NCI-H748 (cell line): ENCODE results near the gene COL6A1.
"Not testable (repeated sequence)": the region's sequence is repeated elsewhere in the genome, so short reads cannot be mapped to it uniquely, and the experiment has no call there.

Experiments used
- DNase-seq: peaks from one replicate; lab custom pipeline; 2025; ENCODE audit not compliant: unreplicated experiment; lab: John Stamatoyannopoulos, UW

Gene COL6A1

DNA sequence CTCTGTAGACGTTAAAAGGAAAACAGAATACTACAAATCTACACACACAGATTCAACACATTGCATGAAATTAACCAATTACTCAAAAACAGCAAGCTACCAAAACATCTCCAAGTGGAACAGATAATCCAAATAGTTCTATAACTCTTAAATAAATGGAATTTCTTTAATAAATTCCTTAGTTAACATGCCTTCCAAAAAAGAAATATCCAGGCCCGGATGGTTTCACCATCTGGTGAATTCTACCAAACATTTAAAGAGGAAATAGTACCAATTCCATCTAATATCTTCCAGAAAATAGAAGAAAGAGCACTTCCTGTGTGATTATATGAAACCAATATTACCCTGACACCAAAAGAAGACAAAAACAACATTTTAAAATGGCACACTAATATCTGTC is 63.6 kb downstream of the COL6A1 start:
- no peak for DNase-seq

DNA sequence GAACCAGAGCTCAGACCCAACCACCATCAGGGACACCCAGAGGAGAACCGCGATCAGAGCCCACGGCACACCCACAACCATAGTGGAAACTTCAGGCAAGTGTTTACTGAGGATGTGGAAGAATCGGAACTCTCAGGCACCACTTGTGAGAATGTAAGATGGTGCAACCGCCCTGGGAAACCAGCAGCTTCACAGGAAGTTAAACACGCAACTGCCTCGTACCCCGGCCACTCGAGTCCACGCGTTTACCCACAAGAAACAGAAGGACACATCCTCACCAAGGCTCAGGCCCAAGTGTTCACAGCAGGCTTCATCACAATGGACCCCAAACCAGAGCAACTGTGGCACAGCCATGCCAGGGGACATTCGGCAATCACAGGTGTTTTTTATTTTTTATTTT is 64.9 kb downstream of the COL6A1 start:
- no peak for DNase-seq

DNA sequence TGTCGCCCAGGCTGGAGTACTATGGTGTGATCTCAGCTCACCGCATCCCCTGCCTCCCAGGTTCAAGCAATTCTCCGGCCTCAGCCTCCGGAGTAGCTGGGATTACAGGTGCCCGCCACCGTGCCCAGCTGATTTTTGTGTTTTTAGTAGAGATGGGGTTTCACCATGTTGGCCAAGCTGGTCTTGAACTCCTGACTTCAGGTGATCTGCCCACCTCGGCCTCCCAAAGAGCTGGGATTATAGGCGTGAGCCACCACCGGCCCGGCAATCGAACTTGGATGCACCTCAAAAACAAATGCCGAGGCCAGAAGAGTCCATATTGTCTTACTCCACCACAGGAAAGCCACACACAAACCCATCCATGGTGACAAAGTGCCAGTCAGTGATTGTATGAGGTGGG is 65.3 kb downstream of the COL6A1 start:
- DNase-seq, result not testable (repeated sequence)

DNA sequence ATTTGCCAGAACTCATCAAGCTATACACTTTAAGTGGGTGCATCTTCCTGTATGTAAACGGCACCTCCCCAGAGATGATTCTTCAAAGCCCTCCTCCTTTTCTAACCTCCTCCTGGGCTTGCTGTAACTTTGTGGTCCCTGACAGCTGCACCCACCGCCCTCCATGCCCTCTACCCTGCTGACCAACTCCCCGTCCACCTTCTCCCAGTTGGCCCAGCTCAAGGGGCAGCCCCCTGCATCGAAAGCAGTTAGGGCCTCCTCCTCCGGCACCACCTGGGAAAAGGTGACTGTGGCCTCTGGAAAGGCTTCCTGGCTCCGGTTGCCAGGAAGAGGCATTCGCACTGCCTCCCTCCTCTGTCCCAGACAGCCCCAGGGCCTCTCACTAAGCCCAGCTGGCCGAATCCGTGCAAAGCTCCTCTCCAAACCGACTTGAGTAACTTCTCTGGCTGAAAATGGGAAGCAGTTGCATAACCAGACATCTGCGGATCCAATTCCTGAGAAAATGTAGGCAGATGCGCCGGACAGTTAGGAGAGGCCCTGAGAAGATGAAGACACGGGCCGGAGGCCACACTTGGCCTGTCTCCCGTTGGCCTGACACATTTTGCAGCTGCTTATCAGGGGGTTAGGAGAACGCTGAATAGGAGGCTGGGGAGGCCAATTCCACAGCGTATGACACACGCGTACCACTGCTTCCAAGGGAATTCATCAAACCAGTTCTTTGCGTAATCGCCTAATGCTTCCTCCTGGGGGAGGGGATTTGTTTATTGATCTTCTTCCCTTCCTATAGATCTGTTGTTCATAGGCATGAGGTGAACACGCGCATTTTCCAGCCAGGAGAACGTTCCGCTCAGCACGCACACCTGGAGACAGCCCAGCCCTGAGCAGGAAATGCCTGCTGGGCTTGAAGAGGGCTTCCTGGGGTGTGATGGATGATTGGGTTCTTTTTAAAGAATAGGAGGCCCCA is 67.6 kb downstream of the COL6A1 start:
- DNase-seq, result peak; percentile 58

DNA sequence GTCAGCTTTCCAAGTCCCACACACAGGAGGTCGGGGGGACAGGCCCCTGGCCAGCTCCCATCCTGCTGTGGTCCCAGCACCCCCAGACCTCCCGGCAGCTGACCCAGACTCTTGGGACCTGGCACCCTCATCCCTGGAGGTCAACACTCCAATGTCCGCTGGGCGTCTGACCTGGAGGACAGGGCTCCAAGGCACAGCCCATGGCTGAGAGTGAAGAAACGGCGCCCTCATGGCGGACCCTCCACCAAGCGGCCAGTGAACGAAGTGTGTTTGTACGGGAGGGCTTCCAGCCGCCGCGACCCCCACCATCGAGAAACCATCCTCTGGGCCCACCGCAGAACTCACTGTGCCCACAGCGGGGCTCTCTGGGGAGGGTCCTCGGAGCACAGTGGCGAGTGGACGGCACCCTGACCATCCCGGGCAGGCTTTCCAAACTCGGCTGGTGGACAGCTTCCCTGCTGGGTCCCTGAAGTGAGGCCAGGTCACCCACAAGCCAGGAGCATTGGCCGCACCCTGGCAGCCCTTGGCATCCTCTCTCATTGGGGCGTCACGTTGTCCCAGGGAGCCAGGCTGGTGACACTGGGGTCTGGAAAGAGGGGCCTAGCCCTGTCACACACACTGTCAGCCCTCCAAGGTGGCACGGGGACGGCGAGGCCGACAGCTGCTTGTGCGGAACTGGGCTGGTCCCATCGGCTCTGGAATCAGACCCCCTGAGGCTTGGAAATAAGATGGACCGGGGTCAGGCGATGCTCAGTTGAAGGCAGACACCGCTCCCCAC is 68.5 kb downstream of the COL6A1 start:
- DNase-seq, result no peak

DNA sequence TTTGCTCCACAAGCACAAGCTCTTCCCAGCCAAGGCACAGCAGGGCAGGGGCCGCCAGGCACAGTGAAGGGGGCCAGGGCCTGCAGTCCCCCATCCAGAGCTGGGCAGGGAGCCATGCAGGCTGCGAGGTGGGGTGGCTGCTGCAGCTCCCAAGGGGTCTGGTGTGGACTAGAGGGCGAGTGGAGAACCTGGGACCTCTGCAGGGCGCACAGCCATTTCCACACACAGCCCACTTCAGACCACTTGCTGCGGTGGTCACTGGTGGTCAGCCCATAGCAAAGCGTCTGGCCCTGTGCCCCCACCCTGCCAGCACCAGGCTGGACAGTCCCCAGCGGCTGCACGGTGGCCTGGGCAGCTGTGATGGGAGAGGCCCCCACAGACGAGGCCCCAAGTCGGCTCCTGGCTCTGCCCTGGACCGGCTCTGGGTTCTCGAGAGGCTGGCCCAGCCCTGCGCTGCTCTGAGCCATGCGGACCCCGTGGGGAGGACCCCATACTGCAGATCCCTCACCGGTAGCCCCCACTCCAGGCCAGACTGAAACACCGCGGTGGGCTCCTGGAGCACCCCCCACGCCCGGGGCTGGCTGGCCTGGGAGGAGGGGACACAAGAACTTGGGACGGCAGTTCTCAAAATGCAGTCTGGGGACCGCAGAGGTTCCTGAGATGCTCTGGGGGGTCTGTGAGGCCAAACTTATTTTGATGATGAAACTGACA is 69.3 kb downstream of the COL6A1 start:
- DNase-seq, result no peak

DNA sequence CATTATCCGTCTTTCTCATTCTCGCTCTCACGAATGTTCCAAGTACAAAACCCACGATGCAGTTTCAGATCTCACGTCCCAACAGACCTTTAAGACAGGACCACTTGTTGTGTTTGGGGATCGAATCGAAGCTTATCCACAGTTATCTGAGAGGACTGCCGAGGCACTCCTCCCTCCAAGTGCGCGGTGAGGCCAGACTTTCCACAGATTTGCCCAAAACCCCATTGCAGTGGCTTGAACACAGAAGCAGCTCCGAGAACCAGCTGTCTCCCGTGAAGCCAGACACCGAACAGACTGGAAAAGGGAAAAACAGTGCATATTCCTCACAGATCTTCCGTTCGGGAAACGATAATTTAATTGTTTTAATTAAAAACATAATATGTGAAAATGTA is 69.8 kb downstream of the COL6A1 start:
- DNase-seq, result no peak

DNA sequence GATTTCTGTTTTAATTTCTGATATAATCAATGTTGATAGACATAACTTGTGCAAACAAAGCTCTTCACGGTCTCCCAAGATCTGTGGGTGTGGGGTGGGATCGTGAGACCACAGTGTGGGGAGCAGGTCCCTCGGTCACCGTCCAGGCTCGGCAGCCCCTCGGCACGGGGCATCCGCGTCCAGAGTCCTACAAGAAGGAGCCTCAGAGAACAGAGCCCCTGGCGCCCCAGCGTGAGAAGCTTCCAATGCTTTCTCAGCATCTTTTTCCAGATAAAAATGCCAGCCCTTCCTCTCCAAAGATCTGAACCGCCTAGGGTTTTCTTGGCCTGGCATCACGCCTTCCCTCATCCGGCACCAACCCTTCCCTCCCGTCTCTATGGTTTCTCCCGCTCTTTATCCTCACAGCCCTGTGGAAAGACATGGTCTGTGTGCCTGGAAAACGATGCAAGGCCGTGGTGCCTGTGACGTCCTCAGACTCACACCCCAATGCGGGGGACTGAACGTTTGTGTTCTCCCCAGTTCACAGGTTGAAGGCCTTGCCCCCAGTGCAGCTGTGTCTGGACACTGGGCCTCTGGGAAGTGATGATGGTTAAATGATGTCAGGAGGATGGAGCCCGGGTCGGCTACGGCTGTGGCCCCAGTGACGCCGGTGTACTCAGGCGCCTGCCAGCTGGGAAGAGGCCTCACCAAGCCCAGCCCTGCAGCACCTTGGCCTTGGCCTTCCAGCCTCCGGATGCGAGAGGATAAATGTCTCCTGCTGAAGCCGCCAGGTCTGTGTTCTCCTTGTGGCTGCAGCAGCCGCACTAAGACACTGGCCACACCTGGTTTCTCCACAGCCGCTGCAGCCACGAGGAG is 70.5 kb downstream of the COL6A1 start:
- no peak for DNase-seq

DNA sequence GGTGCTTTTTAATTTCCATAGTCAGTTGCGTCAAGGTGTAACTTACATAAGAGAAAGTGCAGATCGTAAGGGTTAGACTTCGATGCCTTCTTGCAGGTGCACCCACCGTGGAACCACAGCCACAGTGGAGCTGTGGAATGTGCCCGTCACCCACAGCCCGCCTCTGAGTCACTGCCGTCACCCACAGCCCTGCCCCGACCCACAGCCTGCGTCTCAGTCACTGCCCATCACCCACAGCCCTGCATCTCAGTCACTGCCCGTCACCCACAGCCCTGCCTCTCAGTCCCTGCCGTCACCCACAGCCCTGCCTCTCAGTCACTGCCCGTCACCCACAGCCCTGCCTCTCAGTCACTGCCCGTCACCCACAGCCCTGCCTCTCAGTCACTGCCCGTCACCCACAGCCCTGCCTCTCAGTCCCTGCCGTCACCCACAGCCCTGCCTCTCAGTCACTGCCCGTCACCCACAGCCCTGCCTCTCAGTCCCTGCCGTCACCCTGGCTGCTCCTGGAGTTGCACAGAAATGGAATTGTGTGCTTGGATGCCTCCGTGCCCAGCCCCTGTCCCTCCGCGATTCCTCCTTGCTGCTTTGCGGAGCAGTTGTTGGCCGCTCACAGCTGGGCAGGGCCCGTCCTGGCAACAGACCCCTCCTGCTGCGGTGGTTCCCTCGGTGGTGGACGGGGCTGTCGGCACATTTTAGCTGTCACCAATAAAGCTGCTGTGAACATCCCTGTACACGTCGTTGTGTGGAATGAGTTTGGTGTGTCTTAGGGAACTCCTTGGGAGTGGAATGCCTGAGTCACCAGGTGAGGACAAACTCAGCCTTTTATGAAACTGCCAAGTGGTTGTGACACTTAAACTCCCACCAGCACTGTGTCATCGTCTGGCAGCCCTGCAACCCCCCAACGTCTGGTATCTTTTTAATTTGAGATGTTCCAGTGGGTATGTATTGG is 71.4 kb downstream of the COL6A1 start:
- no peak for DNase-seq

DNA sequence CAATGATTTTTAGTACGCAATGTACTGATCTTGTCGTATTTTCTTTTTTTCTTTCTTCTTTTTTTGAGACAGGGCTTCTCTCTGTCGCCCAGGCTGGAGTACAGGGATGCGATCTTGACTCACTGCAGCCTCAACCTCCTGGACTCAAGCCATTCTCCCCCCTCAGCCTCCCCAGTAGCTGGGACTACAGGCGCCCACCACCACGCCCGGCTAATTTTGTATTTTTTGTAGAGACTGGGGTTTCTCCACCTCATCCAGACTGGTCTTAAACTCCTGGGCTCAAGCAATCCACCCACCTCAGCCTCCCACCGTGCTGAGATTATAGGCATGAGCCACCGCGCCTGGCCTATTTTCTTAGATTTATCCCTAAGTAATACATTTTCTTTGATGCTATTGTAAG is 72.5 kb downstream of the COL6A1 start:
- DNase-seq, result no peak

DNA sequence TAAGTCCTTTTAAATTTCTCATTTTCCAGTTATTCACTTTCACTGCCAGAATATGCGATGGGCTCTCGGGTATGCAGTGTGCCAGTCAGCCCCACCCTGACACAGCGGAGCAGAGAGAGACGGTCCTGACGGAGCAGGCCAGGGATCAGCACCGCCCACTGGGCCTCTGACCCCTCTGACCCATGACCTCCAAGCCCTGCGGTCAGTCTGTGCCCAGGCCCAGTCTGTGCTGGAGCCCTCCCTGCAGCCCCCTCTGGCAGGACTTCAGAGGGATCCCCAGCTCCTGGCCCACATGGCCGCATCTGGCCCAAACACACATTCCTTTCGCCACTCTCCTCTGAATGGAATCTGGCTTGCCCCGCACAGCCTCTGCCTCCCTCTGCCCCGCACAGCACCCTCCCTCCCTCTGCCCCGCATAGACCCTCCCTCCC is 72.9 kb downstream of the COL6A1 start:
- no peak for DNase-seq
